Motor neuron (in vitro differentiated cells): ENCODE data around the gene CD79A. TPM values are rescaled to one million over a fixed set of nuclear protein-coding genes. Genes with fewer than 3 reads are reported as not detected.

ENCODE experiments used
- ATAC-seq, 8 experiments: fragments of 200-7000 bp; cut with Tn5 transposase; replicated peaks in 6 of 8; 2 replicates each; pipeline ENCODE4 v1.8.0; 2021; ENCODE audit warnings: mild to moderate bottlenecking in 8 of 8, moderate library complexity in 8 of 8
- H3K27ac ChIP-seq, 2 donors: fragments of 250-450 bp; sonication (Bioruptor Pico); 2 replicates each; pipeline ENCODE4 v1.9.0; 2021; ENCODE audit warnings: antibody characterized with exemption in 2 of 2, mild to moderate bottlenecking in 2 of 2, moderate library complexity in 1 of 2
- H3K4me1 ChIP-seq, 2 donors: fragments of 250-450 bp; sonication (Bioruptor Pico); replicated peaks in 1 of 2; 2 replicates each; pipeline ENCODE4 v1.6.1; 2021; ENCODE audit warnings: antibody characterized with exemption in 2 of 2, mild to moderate bottlenecking in 2 of 2, moderate library complexity in 1 of 2
- H3K4me3 ChIP-seq, 5 donors: fragments of 250-450 bp; sonication (Bioruptor Pico); 2 replicates each; pipeline ENCODE4 v1.9.0; 2021; ENCODE audit warnings: antibody characterized with exemption in 5 of 5, mild to moderate bottlenecking in 5 of 5, moderate library complexity in 4 of 5
- WGBS, 10 experiments: fragments of 450-650 bp; shearing (Covaris generic); methylation state at CpG; one replicate each; pipeline ENCODE4 v1.0.0; 2022; 5-methylcytosine and 5-hydroxymethylcytosine counted together
- in situ Hi-C, 9 experiments: fragments of 400-800 bp; cut with MboI; loops; one replicate each; pipeline ENCODE4 v1.15.0; 2021; ENCODE audit warnings: low sequenced_read_pairs in 9 of 9, low pct_unique_long_range_greater_than_20kb in 2 of 9; ENCODE audit not compliant: unreplicated experiment in 9 of 9
- total RNA-seq, 8 experiments: library from RNA; unstranded; fragments of 300-600 nt; gene quantifications; 2 replicates each; pipeline versions ENCODE4 v1.2.3 to v1.2.4, GENCODE V29; 2022

Gene CD79A
- total RNA-seq, 8 experiments from 2014 or later, result 0.27 to 1.1 (median 0.41) TPM; not detected in 1

DNA sequence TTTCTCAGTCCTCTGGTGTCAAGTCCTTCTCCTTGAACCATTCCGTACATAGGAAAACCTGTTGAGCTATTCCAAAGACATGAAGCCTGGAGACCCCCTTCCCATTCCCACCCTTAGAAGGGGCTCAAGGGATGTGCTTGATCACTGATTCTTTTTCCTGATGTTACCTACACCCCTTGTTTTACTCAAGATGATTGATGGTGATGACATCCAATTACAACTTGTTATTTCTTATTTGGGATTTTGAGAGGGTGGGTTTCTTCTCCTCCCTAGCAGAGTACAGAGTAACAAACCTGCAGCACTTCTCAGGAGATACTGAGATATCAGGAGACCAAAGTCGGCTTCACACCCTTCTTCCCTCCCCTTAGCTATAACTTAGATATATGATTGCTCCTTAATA is 23.7 kb upstream of the CD79A start:
- Histone ChIP-seq H3K27ac (no peak overlapping the region), H3K4me3 (no peak overlapping the region), H3K4me1 (no peaks in the 10 kb centered on the region)
- in situ Hi-C loops, result no loop called here
- 0 to 100% (median 60%) methylated on average over 1 to 2 of the region's 2 CpGs; no CpG with 5 or more reads in 4 of the 10 experiments for WGBS, 10 experiments
- no peak for ATAC-seq

DNA sequence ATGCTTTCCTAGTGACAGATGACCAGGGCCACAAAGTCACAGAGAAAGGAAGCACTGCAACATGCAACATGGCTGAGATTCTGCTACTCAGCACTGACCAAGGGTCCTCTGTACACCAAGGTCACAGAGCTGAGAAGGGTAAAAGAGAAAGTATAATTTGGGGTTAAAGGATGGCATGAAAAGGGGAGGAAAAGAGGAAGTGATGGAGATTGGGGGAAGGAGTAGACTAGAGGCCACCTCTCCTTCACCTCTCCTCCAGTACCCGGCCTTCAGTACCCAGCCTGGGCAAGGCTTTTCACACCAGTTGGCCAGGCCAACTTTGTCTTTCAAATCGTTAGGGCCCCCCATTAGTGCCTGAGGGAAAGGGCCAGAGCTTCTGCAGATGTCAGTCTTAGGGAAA is 23.3 kb upstream of the CD79A start:
- ATAC-seq, result no peak
- H3K27ac ChIP-seq, result no peak overlapping the region
- no peaks in the 10 kb centered on the region for H3K4me1 ChIP-seq
- H3K4me3 ChIP-seq, result no peak overlapping the region
- in situ Hi-C loops, result no loop called here
- 0 to 26% (median 13%) methylated on average over 1 to 2 of the region's 2 CpGs; no CpG with 5 or more reads in 6 of the 10 experiments for WGBS, 10 experiments

GRCh38 chr19:41859213-41859617 is 17.9 kb upstream of the CD79A start:
- ATAC-seq, result peak in 1 of 8 experiments; percentile 0
- in situ Hi-C loops, result no loop called here
- Histone ChIP-seq H3K27ac (peak overlapping the region in 1 of 2 donors; percentile 25), H3K4me1 (peaks cover 10% of the 10 kb centered on the region in 2 donors), H3K4me3 (peak overlapping the region; percentile 10 to 99 (median 69))
- 0 to 18% (median 3%) methylated on average over 2 to 8 of the region's 8 CpGs; no CpG with 5 or more reads in 1 of the 10 experiments for WGBS, 10 experiments

GRCh38 chr19:41859618-41860418 is 17.3 kb upstream of the CD79A start, which contains the start of gene RPS19:
Gene RPS19, plus strand, starts transcription at chr19:41860255. Its CDS starts 520 bp downstream, at chr19:41860775.
- Histone ChIP-seq H3K4me3 (peak within 1 kb of the TSS; percentile 62 to 99 (median 69)), H3K4me1 (peaks cover 10% of the 10 kb centered on the region in 2 donors), H3K27ac (peak within 1 kb of the TSS; percentile 95 to 97)
- ATAC-seq, result peak; percentile 78 to 92 (median 88)
- WGBS, 10 experiments, result 0 to 1% (median 0%) methylated on average over 4 to 21 of the region's 76 CpGs; no CpG with 5 or more reads in 3 of the 10 experiments
- in situ Hi-C loops, result no loop called here

DNA sequence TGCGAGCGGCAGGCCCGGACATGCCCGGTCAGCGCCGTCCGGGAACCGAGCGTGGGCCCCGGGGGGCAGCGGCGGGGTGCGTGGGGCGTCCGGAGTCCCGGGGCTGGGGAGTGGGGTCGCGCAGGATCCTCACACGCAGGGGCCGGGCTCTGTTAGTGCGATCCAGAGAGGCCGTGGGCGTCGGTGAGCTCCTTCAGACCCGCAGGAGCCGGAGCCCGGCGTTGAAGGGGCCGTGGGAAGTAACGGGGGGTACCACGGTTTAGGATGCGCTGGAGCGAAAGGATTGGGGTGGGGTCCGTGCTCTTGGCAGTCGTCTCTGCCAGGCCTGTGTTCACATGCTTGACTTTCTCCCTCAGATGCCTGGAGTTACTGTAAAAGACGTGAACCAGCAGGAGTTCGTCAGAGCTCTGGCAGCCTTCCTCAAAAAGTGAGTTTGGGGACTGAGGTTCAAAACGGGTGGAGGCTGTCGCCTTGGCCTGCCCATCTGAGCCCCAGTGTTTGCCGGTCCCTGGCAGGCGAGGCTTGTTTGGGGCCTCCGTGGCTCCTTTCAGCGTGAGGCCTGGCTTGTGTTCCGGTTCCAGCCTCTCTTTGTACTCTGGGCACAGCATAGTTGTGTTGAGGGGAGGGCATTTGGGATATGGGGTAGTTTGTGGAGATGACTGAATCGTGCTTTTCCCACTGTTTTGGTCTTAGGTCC is 16.5 kb upstream of the CD79A start:
- 0% methylated on average over 1 to 4 of the region's 45 CpGs; no CpG with 5 or more reads in 6 of the 10 experiments for WGBS, 10 experiments
- Histone ChIP-seq H3K4me3 (peak overlapping the region; percentile 62 to 99 (median 69)), H3K4me1 (peaks cover 10% of the 10 kb centered on the region in 2 donors), H3K27ac (peak overlapping the region; percentile 95 to 97)
- peak in 1 of 8 experiments; percentile 0 for ATAC-seq
- in situ Hi-C loops, result no loop called here

GRCh38 chr19:41861116-41861768 is 15.8 kb upstream of the CD79A start:
- 0 to 65% (median 15%) methylated on average over 1 to 7 of the region's 9 CpGs; no CpG with 5 or more reads in 1 of the 10 experiments for WGBS, 10 experiments
- no peak for ATAC-seq
- peaks cover 10% of the 10 kb centered on the region in 2 donors for H3K4me1 ChIP-seq
- H3K27ac ChIP-seq, result peak overlapping the region in 1 of 2 donors; percentile 95
- peak overlapping the region; percentile 62 to 99 (median 69) for H3K4me3 ChIP-seq
- in situ Hi-C loops, result no loop called here

DNA sequence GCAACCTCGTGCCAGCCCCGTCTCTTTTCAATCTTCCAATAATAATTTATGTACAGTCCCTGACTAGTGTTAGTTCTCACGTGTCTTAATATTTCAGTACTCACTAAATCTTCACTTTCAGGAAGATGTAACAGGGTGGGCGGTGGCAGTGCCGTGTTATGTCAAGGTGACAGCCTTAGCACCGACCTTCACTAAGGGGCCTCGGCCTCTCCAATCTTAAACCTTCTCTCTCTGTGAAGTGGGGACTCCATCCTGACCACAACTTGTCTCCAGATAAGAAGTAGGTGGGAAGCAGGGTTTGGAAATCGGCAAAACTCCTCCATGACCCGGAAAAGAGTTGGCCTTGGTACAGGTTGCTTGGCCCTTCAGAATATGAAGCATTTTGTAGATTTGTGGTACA is 15.2 kb upstream of the CD79A start:
- Histone ChIP-seq H3K4me1 (peaks cover 10% of the 10 kb centered on the region in 2 donors), H3K4me3 (no peak overlapping the region), H3K27ac (no peak overlapping the region)
- in situ Hi-C loops, result no loop called here
- ATAC-seq, result no peak
- 77 to 100% (median 90%) methylated on average over 1 to 9 of the region's 9 CpGs; no CpG with 5 or more reads in 2 of the 10 experiments for WGBS, 10 experiments

DNA sequence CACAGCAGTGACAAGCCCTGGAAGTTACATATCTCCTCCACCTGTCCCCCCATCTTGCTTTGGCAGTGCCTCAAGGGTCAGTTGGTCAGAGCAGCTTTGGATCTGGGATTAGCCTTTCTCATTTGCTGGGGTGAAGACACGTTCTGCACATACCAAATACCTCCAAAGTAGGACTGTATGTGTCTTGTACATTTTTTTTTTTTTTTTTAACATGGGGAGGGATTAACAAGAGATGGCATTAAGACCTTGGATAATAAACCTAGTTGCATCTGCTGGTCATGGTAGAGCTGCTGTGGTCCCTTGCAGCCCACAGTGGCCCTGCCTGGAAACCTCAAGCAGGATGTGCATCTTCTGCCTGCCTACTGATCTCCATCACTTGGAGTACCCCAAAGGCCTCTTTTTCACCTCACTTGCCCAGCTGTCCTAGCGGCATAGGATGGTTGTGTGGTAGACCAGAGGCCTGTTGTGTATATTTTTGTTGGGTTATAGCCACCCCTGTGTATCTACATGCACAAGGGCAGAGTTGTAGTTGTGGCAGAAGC is 14.6 kb upstream of the CD79A start:
- in situ Hi-C loops, result no loop called here
- no peak overlapping the region for H3K27ac ChIP-seq
- no peak overlapping the region for H3K4me3 ChIP-seq
- ATAC-seq, result no peak
- WGBS, 10 experiments, result 0 to 100% (median 80%) methylated on average over 1 to 2 of the region's 2 CpGs; no CpG with 5 or more reads in 1 of the 10 experiments
- peaks cover 10% of the 10 kb centered on the region in 2 donors for H3K4me1 ChIP-seq

DNA sequence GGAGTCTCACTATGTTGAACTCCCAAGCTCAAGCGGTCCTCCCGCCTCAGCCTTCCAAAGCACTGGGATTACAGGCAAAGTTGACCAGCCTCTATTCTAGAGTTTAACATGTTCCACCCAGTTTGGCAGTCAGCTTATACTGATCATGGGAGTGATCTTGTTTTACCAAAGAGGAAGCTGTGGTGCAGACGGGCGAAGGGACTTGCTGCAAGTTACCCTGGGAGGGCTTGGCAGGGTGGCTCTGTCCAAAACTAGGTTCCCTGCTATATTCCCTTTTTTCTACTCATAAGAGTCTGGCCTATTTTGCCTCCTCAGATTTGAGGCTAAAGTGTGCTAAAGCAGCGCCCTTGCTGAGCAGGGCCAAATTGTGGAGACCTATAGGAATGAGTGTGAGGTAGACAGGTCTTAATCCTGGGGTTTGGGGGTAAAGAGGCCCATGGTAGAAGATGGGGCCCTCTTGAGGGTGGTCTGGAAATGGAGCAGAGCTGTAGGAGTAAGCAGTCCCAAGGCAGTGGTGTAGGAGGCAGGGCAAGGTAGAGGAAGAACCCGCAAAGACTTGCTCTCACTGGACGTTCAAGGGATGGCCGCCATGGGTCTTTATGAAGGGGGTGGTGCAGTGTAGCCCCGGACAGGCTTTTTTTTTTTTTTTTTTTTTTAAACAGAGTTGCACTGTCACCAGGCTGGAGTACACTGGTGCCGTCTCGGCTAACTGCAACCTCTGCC is 13.7 kb upstream of the CD79A start:
- H3K4me3 ChIP-seq, result no peak overlapping the region
- no peak for ATAC-seq
- 80 to 100% (median 90%) methylated on average over 1 to 8 of the region's 11 CpGs; no CpG with 5 or more reads in 1 of the 10 experiments for WGBS, 10 experiments
- in situ Hi-C loops, result no loop called here
- peaks cover 10% of the 10 kb centered on the region in 2 donors for H3K4me1 ChIP-seq
- H3K27ac ChIP-seq, result no peak overlapping the region

- no peak overlapping the region for H3K4me3 ChIP-seq
- ATAC-seq, result no peak
- in situ Hi-C loops, result no loop called here
- H3K4me1 ChIP-seq, result peaks cover 10% of the 10 kb centered on the region in 2 donors
- WGBS, 10 experiments, result 80 to 95% (median 90%) methylated on average over 1 to 5 of the region's 5 CpGs; no CpG with 5 or more reads in 7 of the 10 experiments
- H3K27ac ChIP-seq, result no peak overlapping the region
Measured at GRCh38 chr19:41864374-41864773, 12.7 kb upstream of the CD79A start.

DNA sequence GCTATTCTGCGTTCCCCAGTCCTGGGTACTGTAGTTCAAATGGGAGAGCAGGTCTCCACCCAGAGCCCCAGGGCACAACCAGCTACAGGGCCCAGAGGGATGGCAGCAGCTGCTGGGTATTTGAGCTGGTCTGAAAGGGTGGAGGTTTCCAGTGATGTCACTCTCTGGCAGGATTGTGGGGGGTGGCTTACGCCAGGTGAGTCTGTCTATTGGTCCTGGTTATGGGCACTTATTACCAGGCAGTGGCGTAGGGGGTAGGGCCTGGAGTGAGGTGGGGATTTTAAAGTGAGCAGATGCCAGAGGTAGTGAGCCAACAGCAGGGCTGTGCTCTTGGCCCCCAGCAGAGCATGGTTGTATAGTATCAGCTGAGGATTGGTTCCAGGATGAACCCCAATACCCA is 10.8 kb upstream of the CD79A start:
- in situ Hi-C loops, result no loop called here
- Histone ChIP-seq H3K4me1 (peaks cover 6 to 7% of the 10 kb centered on the region in 2 donors), H3K27ac (no peak overlapping the region), H3K4me3 (no peak overlapping the region)
- WGBS, 10 experiments, result 80 to 100% (median 100%) methylated on average over 1 to 3 of the region's 3 CpGs; no CpG with 5 or more reads in 5 of the 10 experiments
- ATAC-seq, result peak in 3 of 8 experiments; percentile 0 to 18 (median 1)
